Endothelial cell of umbilical vein (primary cell): ENCODE data around the gene MGAT5. TPM values are rescaled to one million over a fixed set of nuclear protein-coding genes. Genes with fewer than 3 reads are reported as not detected.

ENCODE experiments used
- BruUV-seq: library from RNA; stranded (reverse); fragments of 400-500 nt; replicated peaks from 2 replicates; lab custom pipeline; 2021; lab: Mats Ljungman, UMichigan
- CTCF ChIA-PET: fragments of 300-600, 350-600 bp; sonication (Branson Sonifier 250); formaldehyde crosslinking; loops from one replicate; lab custom pipeline; 2021; ENCODE audit warnings: antibody characterized with exemption, inconsistent platforms; lab: Charles Lee
- POLR2A ChIA-PET: fragments of 300-600, 350-600 bp; sonication (Branson Sonifier 250); formaldehyde crosslinking; loops from one replicate; lab custom pipeline; 2021; ENCODE audit warnings: antibody characterized with exemption, inconsistent platforms; lab: Charles Lee
- DNase-seq: peaks from one replicate; pipeline ENCODE4 v3.0.0-alpha.2; 2011; ENCODE audit warnings: low read depth, low spot score
- FAIRE-seq: peaks from 2 replicates; lab custom pipeline; 2011; peaks lifted over from hg19 to GRCh38; lab: Jason Lieb, UNC
- H2AFZ ChIP-seq: 2 replicates; pipeline ENCODE4 v1.6.0; 2012; ENCODE audit warnings: low read depth, low read length, control low read depth, inconsistent platforms
- H3K27ac ChIP-seq: 2 replicates; pipeline ENCODE4 v1.5.1; 2011; ENCODE audit warnings: low read depth, mild to moderate bottlenecking, control low read depth, low read length, moderate library complexity; ENCODE audit not compliant: insufficient read depth
- H3K27me3 ChIP-seq, 2 experiments: 2 replicates each; pipeline versions ENCODE4 v1.6.0 to v1.6.1; 2011; ENCODE audit warnings: low read length in 2 of 2, mixed read lengths in 1 of 2; ENCODE audit not compliant: control insufficient read depth in 2 of 2, insufficient read depth in 2 of 2
- H3K36me3 ChIP-seq, 2 experiments: 2 replicates in 1 of 2; 3 replicates in 1 of 2; pipeline ENCODE4 v1.5.1; 2011; ENCODE audit warnings: low read length in 2 of 2, mild to moderate bottlenecking in 1 of 2, moderate library complexity in 1 of 2; ENCODE audit not compliant: control insufficient read depth in 2 of 2, insufficient read depth in 2 of 2; ENCODE audit errors: extremely low read depth in 1 of 2
- H3K4me1 ChIP-seq: 3 replicates; pipeline ENCODE4 v1.5.1; 2011; ENCODE audit warnings: mild to moderate bottlenecking, low read length; ENCODE audit not compliant: control insufficient read depth, insufficient read depth; ENCODE audit errors: extremely low read depth
- H3K4me2 ChIP-seq: 2 replicates; pipeline ENCODE4 v1.6.1; 2011; ENCODE audit warnings: low read length, control low read depth, mixed read lengths; ENCODE audit not compliant: insufficient read depth
- H3K4me3 ChIP-seq, 3 experiments: fragments of 200-600 bp in 1 of 3; sonication (generic), shearing (Covaris generic) in 1 of 3; replicated peaks in 1 of 3; 2 replicates each; pipeline ENCODE4 v1.5.1; 2011 to 2016; ENCODE audit warnings: control low read depth in 3 of 3, low read length in 3 of 3, mild to moderate bottlenecking in 2 of 3, inconsistent platforms in 1 of 3, low read depth in 1 of 3, moderate library complexity in 1 of 3; ENCODE audit not compliant: insufficient read depth in 1 of 3
- H3K79me2 ChIP-seq: 2 replicates; pipeline ENCODE4 v1.6.0; 2012; ENCODE audit warnings: low read length, inconsistent platforms; ENCODE audit not compliant: control insufficient read depth, insufficient read depth
- H3K9ac ChIP-seq: replicated peaks from 2 replicates; pipeline ENCODE3; 2011; ENCODE audit warnings: low read length, control low read depth; ENCODE audit not compliant: insufficient read depth; ENCODE audit errors: extremely low read depth
- H3K9me1 ChIP-seq: replicated peaks from 3 replicates; pipeline ENCODE4 v1.6.0; 2011; ENCODE audit warnings: mild to moderate bottlenecking, low read length; ENCODE audit not compliant: control insufficient read depth, insufficient read depth; ENCODE audit errors: extremely low read depth
- H3K9me3 ChIP-seq: replicated peaks from 2 replicates; pipeline ENCODE4 v1.5.1; 2012; ENCODE audit warnings: low read length, inconsistent platforms; ENCODE audit not compliant: control insufficient read depth, insufficient read depth
- H4K20me1 ChIP-seq: replicated peaks from 2 replicates; pipeline ENCODE3; 2011; ENCODE audit warnings: mild to moderate bottlenecking, low read length; ENCODE audit not compliant: control insufficient read depth, insufficient read depth; ENCODE audit errors: extremely low read depth
- EZH2 ChIP-seq: IDR thresholded peaks from 2 replicates; pipeline ENCODE4 v1.6.1; 2012; ENCODE audit warnings: borderline replicate concordance, low read depth, mild to moderate bottlenecking, moderate library complexity, low read length, inconsistent platforms; ENCODE audit not compliant: severe bottlenecking
- FOS ChIP-seq: IDR thresholded peaks from 2 replicates; pipeline ENCODE4 v1.6.1; 2011; ENCODE audit warnings: mild to moderate bottlenecking, low read length, moderate library complexity, borderline replicate concordance; ENCODE audit not compliant: insufficient read depth
- JUN ChIP-seq: IDR thresholded peaks from 2 replicates; pipeline ENCODE4 v1.6.1; 2011; ENCODE audit warnings: borderline replicate concordance, low read depth; ENCODE audit not compliant: insufficient read length, insufficient read depth
- MYC ChIP-seq: IDR thresholded peaks from one replicate; pipeline ENCODE4 v1.6.1; 2011; ENCODE audit warnings: mild to moderate bottlenecking, low read depth, low read length
- POLR2A ChIP-seq: IDR thresholded peaks from 2 replicates; pipeline ENCODE4 v1.6.1; 2012; ENCODE audit warnings: low read depth, mild to moderate bottlenecking, control low read depth, low read length
- dilution Hi-C: fragments of 300-500 bp; cut with MboI; formaldehyde crosslinking; loops from one replicate; pipeline ENCODE4 v1.15.0; 2019; ENCODE audit warnings: low sequenced_read_pairs; ENCODE audit not compliant: extremely low pct_ligation_motif_present
- intact Hi-C: fragments of 100-400 bp; cut with micrococcal nuclease; formaldehyde crosslinking; loops from one replicate; pipeline ENCODE4 v1.10.0; 2022
- polyA plus RNA-seq, 4 experiments: library from polyadenylated mRNA; depleted of rRNA in 3 of 4; stranded (reverse) in 3 of 4; unstranded in 1 of 4; fragments of >200 nt; gene quantifications; 2 replicates each; pipeline versions ENCODE4 v1.2.1 to v1.2.3, GENCODE V29; 2011 to 2012; ENCODE audit warnings: missing spikeins in 1 of 4
- total RNA-seq: library from RNA; stranded (reverse); gene quantifications from 2 replicates; pipeline ENCODE4 v1.2.3, GENCODE V29; 2021
- TF ChIP-seq, protein P1 (sequence below), 2 donors: IDR thresholded peaks; 1 replicate in 1 of 2; 2 replicates in 1 of 2; pipeline ENCODE4 v1.5.1; 2011; ENCODE audit warnings: low read length in 2 of 2, mild to moderate bottlenecking in 2 of 2, moderate library complexity in 2 of 2, control low read depth in 1 of 2, inconsistent platforms in 1 of 2, low read depth in 1 of 2; ENCODE audit not compliant: insufficient read depth in 1 of 2; ENCODE audit errors: extremely low read depth in 1 of 2

The MGAT5 gene
- total and polyA plus RNA-seq, 2 donors (not counting 3 experiments of a cell fraction or from before 2014, with no cell fraction given), result 17.7 to 84.1 TPM

DNA sequence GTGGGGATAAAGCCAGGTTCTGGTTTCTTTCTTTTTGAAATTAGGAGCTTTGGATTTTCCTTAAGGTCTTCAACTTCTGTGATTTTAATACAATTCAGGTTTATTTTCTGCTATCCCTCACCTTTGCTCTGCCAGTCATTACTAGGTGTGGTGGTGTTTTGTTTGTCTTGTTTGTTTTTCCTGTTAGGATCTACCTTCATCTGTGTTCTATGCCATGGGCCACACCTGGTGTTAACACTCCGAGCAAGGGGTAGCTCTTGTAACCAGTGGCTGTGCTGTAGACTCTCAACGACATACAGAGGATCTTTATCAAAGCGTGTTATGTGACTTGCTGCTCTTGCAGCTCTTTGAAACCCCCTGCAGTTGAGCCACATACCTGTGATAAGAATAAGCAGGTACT lies 38.6 kb downstream of the MGAT5 start:
- FAIRE-seq, result no peak
- Histone ChIP-seq H4K20me1 (no peaks in the 10 kb centered on the region), H3K9me1 (no peaks in the 10 kb centered on the region), H2AFZ (no peak overlapping the region), H3K4me1 (peaks cover 32% of the 10 kb centered on the region), H3K36me3 (no peaks in the 10 kb centered on the region), H3K4me3 (no peak overlapping the region), H3K79me2 (no peaks in the 10 kb centered on the region), H3K27ac (no peak overlapping the region), H3K4me2 (no peak overlapping the region), H3K27me3 (no peaks in the 10 kb centered on the region), H3K9ac (no peak overlapping the region), H3K9me3 (no peaks in the 10 kb centered on the region)
- TF ChIP-seq, protein P1, sequence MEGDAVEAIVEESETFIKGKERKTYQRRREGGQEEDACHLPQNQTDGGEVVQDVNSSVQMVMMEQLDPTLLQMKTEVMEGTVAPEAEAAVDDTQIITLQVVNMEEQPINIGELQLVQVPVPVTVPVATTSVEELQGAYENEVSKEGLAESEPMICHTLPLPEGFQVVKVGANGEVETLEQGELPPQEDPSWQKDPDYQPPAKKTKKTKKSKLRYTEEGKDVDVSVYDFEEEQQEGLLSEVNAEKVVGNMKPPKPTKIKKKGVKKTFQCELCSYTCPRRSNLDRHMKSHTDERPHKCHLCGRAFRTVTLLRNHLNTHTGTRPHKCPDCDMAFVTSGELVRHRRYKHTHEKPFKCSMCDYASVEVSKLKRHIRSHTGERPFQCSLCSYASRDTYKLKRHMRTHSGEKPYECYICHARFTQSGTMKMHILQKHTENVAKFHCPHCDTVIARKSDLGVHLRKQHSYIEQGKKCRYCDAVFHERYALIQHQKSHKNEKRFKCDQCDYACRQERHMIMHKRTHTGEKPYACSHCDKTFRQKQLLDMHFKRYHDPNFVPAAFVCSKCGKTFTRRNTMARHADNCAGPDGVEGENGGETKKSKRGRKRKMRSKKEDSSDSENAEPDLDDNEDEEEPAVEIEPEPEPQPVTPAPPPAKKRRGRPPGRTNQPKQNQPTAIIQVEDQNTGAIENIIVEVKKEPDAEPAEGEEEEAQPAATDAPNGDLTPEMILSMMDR (IDR thresholded peaks at IDR 0.05; ENCODE audit: extremely low read depth in 1 of 2, insufficient read depth in 1 of 2, low read depth in 1 of 2, low read length in 2 of 2), result no peak
- TF ChIP-seq FOS, result no peak
- TF ChIP-seq POLR2A, result no peak
- TF ChIP-seq EZH2, result no peak
- no peak for TF ChIP-seq MYC
- no peak for TF ChIP-seq JUN
- dilution Hi-C loops, result no loop called here
- no peak for DNase-seq
- POLR2A ChIA-PET, result no interaction called here
- no TSS peak for BruUV-seq
- CTCF ChIA-PET, result interaction anchor here (0.9 kb wide), 1 partner anchor 9 kb away, joined by 3 read pairs; no protein-coding TSS in a partner anchor
- intact Hi-C loops, result no loop called here
